Coronary artery (tissue), 2 donors: Measurements from ENCODE around the gene CNTN2.

Source experiments
- DNase-seq: peaks from one replicate; pipeline ENCODE4 v3.0.0-alpha.2; 2017; ENCODE audit warnings: low spot score
- H3K27ac ChIP-seq, 2 donors: fragments of 200-600 bp; sonication (generic); one replicate each; pipeline ENCODE4 v1.5.1; 2016 to 2019
- H3K4me3 ChIP-seq: fragments of 200-600 bp; sonication (generic); 2 replicates; pipeline ENCODE4 v1.5.1; 2016; ENCODE audit warnings: mild to moderate bottlenecking, moderate library complexity
- CTCF ChIP-seq: fragments of 200-600 bp; sonication (generic); IDR thresholded peaks from one replicate; pipeline ENCODE4 v1.5.1; 2019; ENCODE audit warnings: antibody characterized with exemption

Gene CNTN2

GRCh38 chr1:205049479-205049878, 6.5 kb downstream of the CNTN2 start:
- Histone ChIP-seq H3K27ac (no peak overlapping the region), H3K4me3 (no peak overlapping the region)
- TF ChIP-seq CTCF: no peak
- DNase-seq: no peak

- no peak overlapping the region for H3K4me3 ChIP-seq
- no peak overlapping the region for H3K27ac ChIP-seq
- no peak for DNase-seq
- TF ChIP-seq CTCF: no peak
These were observed 9.7 kb downstream of the CNTN2 start for GRCh38 chr1:205052690-205053089.

- TF ChIP-seq CTCF: no peak
- DNase-seq: no peak
- Histone ChIP-seq H3K27ac (no peak overlapping the region), H3K4me3 (no peak overlapping the region)
These were observed 10.3 kb downstream of the CNTN2 start for GRCh38 chr1:205053296-205053695.

GRCh38 chr1:205054013-205054412, 11.0 kb downstream of the CNTN2 start:
- no peak for DNase-seq
- TF ChIP-seq CTCF: no peak
- Histone ChIP-seq H3K4me3 (no peak overlapping the region), H3K27ac (no peak overlapping the region)

GRCh38 chr1:205056188-205056611, 13.2 kb downstream of the CNTN2 start:
- DNase-seq: no peak

GRCh38 chr1:205056956-205057568, 14.1 kb downstream of the CNTN2 start:
- Histone ChIP-seq H3K27ac (no peak overlapping the region), H3K4me3 (no peak overlapping the region)
- no peak for DNase-seq
- TF ChIP-seq CTCF: no peak

More at GRCh38 chr1:205056188-205056611, 13.2 kb downstream of the CNTN2 start:
- no peak for TF ChIP-seq CTCF
- no peak overlapping the region for H3K4me3 ChIP-seq
- no peak overlapping the region for H3K27ac ChIP-seq

- H3K4me3 ChIP-seq: no peak overlapping the region
- H3K27ac ChIP-seq: no peak overlapping the region
- DNase-seq: no peak
- no peak for TF ChIP-seq CTCF
These were observed 15.0 kb downstream of the CNTN2 start for GRCh38 chr1:205057808-205058575.
